Ovary (tissue), 10 donors: ENCODE data around the gene ARMC6. TPM values are rescaled to one million over a fixed set of nuclear protein-coding genes. Genes with fewer than 3 reads are reported as not detected.

Experiments
- DNase-seq, 5 donors: peaks; one replicate each; pipeline ENCODE4 v3.0.0-alpha.2; 2019 to 2020
- H3K27ac ChIP-seq, 2 donors: fragments of 200-600 bp; one replicate each; pipeline versions ENCODE4 v1.5.1 to v1.8.0; 2019 to 2022
- H3K27me3 ChIP-seq: fragments of 200-600 bp; one replicate; pipeline ENCODE4 v1.8.0; 2022
- H3K36me3 ChIP-seq: fragments of 200-600 bp; sonication (generic); one replicate; pipeline ENCODE4 v1.5.1; 2019
- H3K4me1 ChIP-seq: one replicate; pipeline ENCODE4 v1.8.1; 2013; ENCODE audit warnings: mild to moderate bottlenecking, moderate library complexity; ENCODE audit not compliant: insufficient read depth
- H3K4me3 ChIP-seq: fragments of 200-600 bp; sonication (generic); one replicate; pipeline ENCODE4 v1.5.1; 2017
- H3K9me3 ChIP-seq, 2 donors: fragments of 200-600 bp in 1 of 2; sonication (generic) in 1 of 2; one replicate each; pipeline versions ENCODE4 v1.5.1 to v1.8.1; 2013 to 2019; ENCODE audit warnings: mild to moderate bottlenecking in 1 of 2, moderate library complexity in 1 of 2
- EP300 ChIP-seq: sonication (generic); formaldehyde crosslinking; IDR thresholded peaks from one replicate; pipeline ENCODE4 v1.6.1; 2017; ENCODE audit warnings: antibody characterized with exemption
- POLR2A ChIP-seq: fragments of 450-650 bp; IDR thresholded peaks from one replicate; pipeline ENCODE4 v1.6.1; 2017; ENCODE audit warnings: antibody characterized with exemption, mild to moderate bottlenecking, moderate library complexity
- WGBS, 3 donors: extraction: QIAGEN DNeasy Blood & Tissue Kit in 1 of 3; methylation state at CpG; one replicate each; pipeline versions ENCODE4 v1.1.5 to v1.1.7; 2013 to 2017; 5-methylcytosine and 5-hydroxymethylcytosine counted together
- intact Hi-C, 4 donors: fragments of 100-400 bp; cut with DNase I; formaldehyde crosslinking; loops; one replicate each; pipeline versions ENCODE4 v1.11.0 to v1.15.1; 2022 to 2023
- long read RNA-seq, 3 donors: library from polyadenylated mRNA in 2 of 3; unstranded in 2 of 3; transcript quantifications; one replicate each; pipeline ENCODE4 v2.0.0 and lab custom pipeline, GENCODE V29; 2021 to 2026
- polyA plus RNA-seq, 2 donors: library from polyadenylated mRNA; stranded (reverse); fragments of 200-250 nt in 1 of 2; fragments of 350-450 nt in 1 of 2; fragmentation: Illumina TruSeq in 1 of 2; extraction: RNeasy Lipid Tissue Mini Kit (QIAGEN cat#74804) in 1 of 2; gene quantifications; one replicate each; pipeline ENCODE4 v1.2.3, GENCODE V29; 2013 to 2014
- total RNA-seq, 7 donors: library from RNA; depleted of rRNA in 2 of 7; stranded (reverse); fragments of >200 nt in 2 of 7; fragmentation: NEBNext Ultra II Directional in 3 of 7; extraction: Animal tissue kit (Norgen Biotek cat#: 25700) in 3 of 7; gene quantifications; one replicate each; pipeline versions ENCODE4 v1.1.0 to v1.2.4, GENCODE V29; 2016 to 2023
- TF ChIP-seq, protein P1 (sequence below), 3 donors: fragments of 450-650 bp in 2 of 3; fragments of 200-600 bp in 1 of 3; IDR thresholded peaks; one replicate each; pipeline versions ENCODE4 v1.5.1 to v1.8.0; 2016 to 2022; ENCODE audit warnings: antibody characterized with exemption in 3 of 3, mild to moderate bottlenecking in 1 of 3
- donor health status: DM: no; HTN: no; CAD: no; lungs with moderate emphysema.
- donor health status: DM: no; HTN: no; CAD: no.
- donor health status: Bipolar disorder and iron deficiency.
- donor health status: DM: yes; HTN: yes; CAD: no.
- donor health status: DM: no; HTN: no; CAD: no.
- donor health status: DM: yes; HTN: yes; CAD: no.

Gene ARMC6
- total RNA-seq (10 to 100 TPM; 11.2 to 27.5 (median 14.8) TPM), polyA plus RNA-seq (10 to 100 TPM in 1 of 2 donors, 1 to 10 TPM in 1; 7.0 to 14.6 TPM)
- long read RNA-seq, donor 1, transcript ARMC6-201 (8 exons, 2,412 nt), result minor isoform, 14 of 134 reads
- long read RNA-seq, donor 1, transcript ARMC6-206 (9 exons, 2,488 nt), result minor isoform, 11 of 134 reads
- long read RNA-seq, donor 1, transcript ARMC6-202 (8 exons, 2,383 nt), result major isoform, 81 of 134 reads
- long read RNA-seq, donor 1, partial matches to known transcripts, result 13 of 134 reads
- long read RNA-seq, donor 1, other reads (novel, unspliced or antisense), result 15 of 134 reads
- long read RNA-seq, donor 2, transcript ARMC6-202 (8 exons, 2,383 nt), result major isoform, 12 of 23 reads
- long read RNA-seq, donor 2, partial matches to known transcripts, result 7 of 23 reads
- long read RNA-seq, donor 2, other reads (novel, unspliced or antisense), result 0 of 23 reads
- long read RNA-seq, donor 3, transcript ARMC6-206 (9 exons, 2,488 nt), result minor isoform, 10 of 59 reads
- long read RNA-seq, donor 3, transcript ARMC6-202 (8 exons, 2,383 nt), result major isoform, 32 of 59 reads
- long read RNA-seq, donor 3, partial matches to known transcripts, result 3 of 59 reads
- long read RNA-seq, donor 3, other reads (novel, unspliced or antisense), result 11 of 59 reads

DNA sequence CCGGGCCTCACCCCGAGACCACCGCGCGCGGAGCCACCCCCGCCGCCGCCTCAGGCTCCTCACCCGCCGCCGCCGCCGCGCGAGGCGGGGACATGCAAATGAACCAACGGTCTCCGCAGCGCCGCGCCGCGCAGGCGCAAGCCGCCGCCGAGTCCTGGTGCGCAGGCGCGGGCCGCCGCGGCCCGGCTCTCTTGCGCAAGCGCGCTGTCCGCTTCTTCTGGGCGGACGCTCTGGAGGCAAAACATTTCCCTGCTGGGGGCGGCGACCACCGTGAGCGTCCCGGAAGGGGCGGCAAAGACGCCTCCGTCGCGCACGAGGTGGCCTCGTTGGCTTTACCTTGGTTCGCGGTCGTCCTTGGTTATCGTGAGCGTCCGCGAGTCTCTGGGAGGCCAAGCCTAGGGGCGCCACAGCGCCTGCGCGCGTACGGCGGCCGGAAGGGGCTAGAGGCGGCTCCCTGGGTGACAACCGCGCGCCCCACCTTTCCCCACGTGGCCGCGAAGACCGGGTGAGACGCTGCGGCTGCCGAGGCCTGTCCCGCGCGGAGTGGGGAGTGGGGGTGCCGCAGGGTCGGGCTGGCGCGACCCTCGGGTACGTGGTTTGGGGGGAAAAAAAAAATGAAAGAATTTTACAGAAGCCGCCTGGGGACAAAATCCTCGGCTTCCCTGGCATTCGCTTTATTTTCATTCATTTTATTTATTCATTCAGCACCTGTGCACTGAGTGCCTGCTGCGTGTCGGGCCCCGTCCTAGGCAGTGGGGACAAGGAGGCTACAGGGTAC lies at the start of gene ARMC6, which contains the start of gene SUGP2:
Gene ARMC6 (plus strand): TSS at position 178 of the 778 bp plus-strand sequence. CDS start 607 bp downstream, outside the sequence.
Gene SUGP2 (minus strand): TSS at position 92 of the 778 bp plus-strand sequence. CDS start 2,446 bp downstream, outside the sequence.
- Histone ChIP-seq H3K27ac (peak within 1 kb of the TSS; percentile 72 to 93), H3K36me3 (no peaks in the 10 kb centered on the region), H3K9me3 (no peaks in the 10 kb centered on the region), H3K4me1 (peaks cover 7% of the 10 kb centered on the region), H3K4me3 (peak within 1 kb of the TSS; percentile 83), H3K27me3 (no peaks in the 10 kb centered on the region)
- TF ChIP-seq EP300 (no peak), POLR2A (peak; percentile 53)
- TF ChIP-seq, protein P1, sequence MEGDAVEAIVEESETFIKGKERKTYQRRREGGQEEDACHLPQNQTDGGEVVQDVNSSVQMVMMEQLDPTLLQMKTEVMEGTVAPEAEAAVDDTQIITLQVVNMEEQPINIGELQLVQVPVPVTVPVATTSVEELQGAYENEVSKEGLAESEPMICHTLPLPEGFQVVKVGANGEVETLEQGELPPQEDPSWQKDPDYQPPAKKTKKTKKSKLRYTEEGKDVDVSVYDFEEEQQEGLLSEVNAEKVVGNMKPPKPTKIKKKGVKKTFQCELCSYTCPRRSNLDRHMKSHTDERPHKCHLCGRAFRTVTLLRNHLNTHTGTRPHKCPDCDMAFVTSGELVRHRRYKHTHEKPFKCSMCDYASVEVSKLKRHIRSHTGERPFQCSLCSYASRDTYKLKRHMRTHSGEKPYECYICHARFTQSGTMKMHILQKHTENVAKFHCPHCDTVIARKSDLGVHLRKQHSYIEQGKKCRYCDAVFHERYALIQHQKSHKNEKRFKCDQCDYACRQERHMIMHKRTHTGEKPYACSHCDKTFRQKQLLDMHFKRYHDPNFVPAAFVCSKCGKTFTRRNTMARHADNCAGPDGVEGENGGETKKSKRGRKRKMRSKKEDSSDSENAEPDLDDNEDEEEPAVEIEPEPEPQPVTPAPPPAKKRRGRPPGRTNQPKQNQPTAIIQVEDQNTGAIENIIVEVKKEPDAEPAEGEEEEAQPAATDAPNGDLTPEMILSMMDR (IDR thresholded peaks at IDR 0.05), result peak in 2 of 3 donors; percentile 28 to 48
- 0 to 1% (median 0%) methylated on average over 62 to 94 of the region's 94 CpGs for WGBS, 3 donors
- peak; percentile 82 to 93 (median 86) for DNase-seq
- intact Hi-C loops, result no loop called here

DNA sequence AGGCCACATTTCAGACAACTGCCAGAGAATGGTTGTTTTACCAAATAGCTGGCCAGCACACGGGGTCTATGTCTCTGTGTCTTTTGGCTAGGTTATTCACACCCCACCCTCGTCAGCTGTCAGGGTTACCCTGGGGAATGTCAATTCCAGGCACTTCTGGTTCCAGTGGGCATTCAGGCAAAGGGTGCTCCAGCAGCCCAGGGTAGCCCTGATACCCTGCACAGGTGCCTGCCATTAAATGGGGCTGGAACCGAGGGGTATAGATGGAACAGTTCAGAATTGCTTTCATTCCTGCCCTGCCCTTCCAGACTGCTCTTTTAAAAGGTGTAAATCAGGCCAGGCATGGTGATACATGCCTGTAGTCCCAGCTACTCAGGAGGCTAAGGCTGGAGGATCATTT lies 49.2 kb upstream of the ARMC6 start:
- intact Hi-C loops, result no loop called here
- no peaks in the 10 kb centered on the region for H3K4me1 ChIP-seq
- H3K27ac ChIP-seq, result no peak overlapping the region
- DNase-seq, result no peak
- no peak overlapping the region for H3K4me3 ChIP-seq
- TF ChIP-seq EP300 (no peak), POLR2A (no peak)
- TF ChIP-seq, protein P1 (IDR thresholded peaks at IDR 0.05), result no peak
- WGBS, 3 donors, result 56 to 70% (median 66%) methylated on average over 3 of the region's 3 CpGs
- no peaks in the 10 kb centered on the region for H3K36me3 ChIP-seq
- H3K27me3 ChIP-seq, result no peaks in the 10 kb centered on the region
- H3K9me3 ChIP-seq, result no peaks in the 10 kb centered on the region

DNA sequence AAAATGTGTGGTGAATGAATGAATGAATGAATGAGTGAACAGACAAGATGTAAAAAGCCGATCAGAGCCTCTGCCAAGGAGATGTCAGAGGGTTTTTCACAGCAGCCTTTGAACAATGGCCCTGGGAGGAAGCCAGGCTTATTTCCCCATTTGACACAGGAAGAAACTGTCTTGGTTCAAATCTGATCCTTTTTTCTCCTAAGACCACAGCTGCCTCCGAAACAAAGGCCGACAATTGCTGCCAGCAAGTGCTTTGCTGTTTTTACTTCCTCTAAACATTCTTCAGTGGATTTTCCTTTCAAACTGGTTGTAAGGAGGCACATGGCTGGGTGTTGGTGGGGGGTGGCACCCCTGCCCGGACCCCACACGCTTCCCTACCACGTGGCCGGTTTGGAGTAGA lies 48.1 kb upstream of the ARMC6 start:
- Histone ChIP-seq H3K27ac (no peak overlapping the region), H3K4me1 (no peaks in the 10 kb centered on the region), H3K4me3 (no peak overlapping the region), H3K9me3 (no peaks in the 10 kb centered on the region), H3K27me3 (no peaks in the 10 kb centered on the region), H3K36me3 (no peaks in the 10 kb centered on the region)
- intact Hi-C loops, result no loop called here
- WGBS, 3 donors, result 48 to 53% (median 51%) methylated on average over 7 of the region's 7 CpGs
- TF ChIP-seq POLR2A (no peak), EP300 (no peak)
- TF ChIP-seq, protein P1 (IDR thresholded peaks at IDR 0.05), result no peak
- no peak for DNase-seq

DNA sequence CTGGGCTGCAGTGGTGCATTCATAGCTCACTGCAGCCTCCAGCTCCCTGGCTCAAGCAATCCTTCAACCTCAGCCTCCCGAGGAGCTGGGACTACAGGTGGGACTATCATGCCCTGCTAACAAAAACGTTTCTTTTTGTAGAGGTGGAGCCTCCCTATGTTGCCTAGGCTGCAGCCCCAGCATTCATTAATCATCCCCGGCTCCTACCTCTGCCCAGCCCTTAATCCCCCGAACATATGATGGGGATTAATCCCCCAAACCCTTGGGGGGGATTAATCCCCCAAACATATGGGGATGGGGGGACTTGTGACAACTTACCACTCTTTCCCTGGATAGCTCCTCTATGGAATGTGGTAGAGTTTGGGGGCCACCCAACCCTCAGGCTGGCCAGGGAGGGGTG lies 45.9 kb upstream of the ARMC6 start:
- no peak overlapping the region for H3K4me3 ChIP-seq
- intact Hi-C loops, result no loop called here
- TF ChIP-seq POLR2A, result no peak
- TF ChIP-seq, protein P1 (IDR thresholded peaks at IDR 0.05), result no peak
- TF ChIP-seq EP300, result no peak

More for the DNA sequence above, 45.9 kb upstream of the ARMC6 start:
- no peak for DNase-seq
- Histone ChIP-seq H3K27me3 (no peaks in the 10 kb centered on the region), H3K4me1 (no peaks in the 10 kb centered on the region), H3K27ac (no peak overlapping the region), H3K36me3 (no peaks in the 10 kb centered on the region), H3K9me3 (no peaks in the 10 kb centered on the region)
- WGBS, 3 donors, result 42 to 58% (median 50%) methylated on average over 4 of the region's 4 CpGs
